NOMO-1 treated with DMSO at 0.1 percent for 48 hours (cell line): ENCODE measurements around the gene THAP7.
A peak's percentile ranks its signal among the peaks of the same experiment; 100 is the strongest.

ENCODE experiments used
- DNase-seq: peaks from one replicate; lab custom pipeline; 2025; ENCODE audit not compliant: unreplicated experiment; lab: John Stamatoyannopoulos, UW

THAP7 gene

DNA sequence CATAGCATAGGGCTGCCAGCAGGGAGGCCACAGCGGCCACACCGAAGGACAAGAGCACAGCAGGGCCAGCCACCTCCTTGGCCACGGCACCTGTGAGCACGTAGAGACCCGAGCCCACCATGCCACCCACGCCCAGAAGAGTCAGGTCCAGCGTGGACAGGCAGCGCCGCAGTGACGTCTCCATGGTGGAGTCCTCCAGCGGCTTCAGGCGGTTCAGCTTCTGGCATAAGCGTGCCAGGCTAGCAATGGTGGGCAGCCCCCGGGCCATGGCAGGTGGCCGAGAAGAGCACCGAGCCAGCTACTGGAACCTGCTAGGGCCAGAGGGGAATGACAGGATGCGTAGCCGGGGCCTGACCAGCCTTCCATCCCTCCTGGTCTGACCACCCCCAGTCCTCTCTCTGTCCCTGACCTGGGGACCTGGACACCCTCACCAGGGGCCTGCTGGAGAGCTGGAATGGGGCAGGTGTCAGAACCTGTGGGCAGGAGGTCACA, 29.7 kb upstream of the THAP7 start:
- DNase-seq = no peak

GRCh38 chr22:21030621-21031544, 29.0 kb upstream of the THAP7 start:
- DNase-seq = no peak

DNA sequence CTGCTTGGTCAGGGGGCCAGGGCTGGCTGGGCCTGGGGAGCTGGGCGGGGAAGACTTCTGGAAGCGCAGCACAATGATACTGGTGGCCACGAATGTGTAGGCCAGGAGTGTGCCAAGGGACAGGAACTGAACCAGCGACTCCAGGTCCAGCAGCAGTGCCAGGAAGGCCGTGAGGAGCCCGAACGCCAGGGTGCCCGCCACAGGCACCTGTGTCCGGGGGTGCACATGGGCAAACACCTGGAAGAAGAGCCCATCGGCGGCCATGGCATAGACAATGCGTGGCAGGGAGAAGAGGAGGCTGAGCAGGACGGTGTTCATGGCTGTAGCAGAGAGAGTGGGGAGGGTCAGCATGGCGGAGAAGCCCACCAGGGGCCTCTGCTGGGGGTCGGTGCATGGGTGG, 28.1 kb upstream of the THAP7 start:
- no peak for DNase-seq

DNA sequence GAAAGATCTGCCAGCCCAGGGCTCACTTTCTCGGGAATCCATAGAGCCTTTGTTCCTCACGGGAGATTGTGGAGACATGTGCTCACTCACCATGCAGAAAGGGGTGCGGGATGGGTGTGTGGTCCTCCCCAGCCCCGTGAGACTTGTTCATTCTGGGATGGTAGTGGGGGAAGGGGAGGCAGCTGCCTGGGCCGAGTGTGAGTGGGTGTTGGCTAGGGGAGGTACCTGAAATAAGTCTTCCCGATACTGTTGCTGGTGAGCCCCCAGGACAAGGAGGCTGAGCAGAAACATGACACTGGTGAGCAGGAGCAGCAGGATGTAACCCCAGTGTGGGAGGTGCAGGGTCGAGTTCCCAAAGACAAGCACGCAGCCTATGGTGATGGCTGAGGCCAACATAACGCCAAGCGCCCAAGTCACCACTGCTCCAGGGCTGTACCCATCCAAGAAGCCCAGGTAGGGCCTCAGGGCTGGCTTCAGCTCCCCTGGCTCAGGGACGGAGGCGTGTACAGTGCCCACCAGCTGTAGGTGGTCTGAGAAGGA, 27.6 kb upstream of the THAP7 start:
- no peak for DNase-seq

DNA sequence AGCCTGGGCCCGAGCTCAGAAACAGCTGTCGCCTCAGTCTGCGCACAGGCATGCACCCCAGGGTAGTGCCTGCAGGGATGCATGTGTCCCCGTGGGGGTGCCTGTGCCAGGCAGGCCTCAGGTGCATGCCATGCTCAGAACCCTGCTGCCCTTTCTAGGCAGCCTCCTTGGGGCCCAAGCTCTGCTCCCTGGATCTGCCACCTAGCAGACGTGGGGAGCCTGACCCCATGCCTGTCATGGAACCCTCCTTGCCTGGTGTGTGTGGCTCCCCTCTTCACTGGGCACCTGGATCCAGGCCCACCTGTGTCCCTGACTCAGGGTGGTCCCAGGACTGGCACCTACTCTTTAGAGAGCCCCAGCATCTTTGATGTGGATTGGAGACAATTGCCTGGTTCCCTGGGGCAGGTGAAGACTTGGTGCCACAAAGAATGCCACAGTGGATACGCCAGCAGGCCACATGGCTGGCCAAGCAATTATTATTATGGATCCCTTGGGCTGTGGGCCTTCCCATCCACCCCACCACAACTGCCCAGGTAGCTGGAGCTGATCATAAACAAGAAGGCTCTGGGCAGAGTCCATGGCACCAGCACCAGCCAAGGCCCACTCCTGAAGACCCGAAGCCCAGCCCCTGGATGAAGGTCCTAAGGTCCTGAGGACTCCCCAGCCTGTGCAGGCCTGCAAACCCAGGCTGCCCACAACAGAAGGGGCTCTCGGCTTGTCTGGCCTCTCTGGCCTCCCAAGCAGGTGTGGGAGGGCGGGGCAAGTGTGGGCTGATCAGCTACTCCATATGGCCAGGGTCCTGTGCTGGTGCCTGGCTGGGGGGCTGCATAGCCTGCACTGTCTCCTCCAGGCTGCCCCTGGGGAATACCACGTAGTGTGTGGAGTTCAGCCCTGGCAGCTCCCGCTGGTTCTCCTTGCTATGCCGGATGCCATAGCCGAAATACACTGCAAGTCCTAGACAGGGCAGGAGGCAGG, 26.6 kb upstream of the THAP7 start:
- no peak for DNase-seq

DNA sequence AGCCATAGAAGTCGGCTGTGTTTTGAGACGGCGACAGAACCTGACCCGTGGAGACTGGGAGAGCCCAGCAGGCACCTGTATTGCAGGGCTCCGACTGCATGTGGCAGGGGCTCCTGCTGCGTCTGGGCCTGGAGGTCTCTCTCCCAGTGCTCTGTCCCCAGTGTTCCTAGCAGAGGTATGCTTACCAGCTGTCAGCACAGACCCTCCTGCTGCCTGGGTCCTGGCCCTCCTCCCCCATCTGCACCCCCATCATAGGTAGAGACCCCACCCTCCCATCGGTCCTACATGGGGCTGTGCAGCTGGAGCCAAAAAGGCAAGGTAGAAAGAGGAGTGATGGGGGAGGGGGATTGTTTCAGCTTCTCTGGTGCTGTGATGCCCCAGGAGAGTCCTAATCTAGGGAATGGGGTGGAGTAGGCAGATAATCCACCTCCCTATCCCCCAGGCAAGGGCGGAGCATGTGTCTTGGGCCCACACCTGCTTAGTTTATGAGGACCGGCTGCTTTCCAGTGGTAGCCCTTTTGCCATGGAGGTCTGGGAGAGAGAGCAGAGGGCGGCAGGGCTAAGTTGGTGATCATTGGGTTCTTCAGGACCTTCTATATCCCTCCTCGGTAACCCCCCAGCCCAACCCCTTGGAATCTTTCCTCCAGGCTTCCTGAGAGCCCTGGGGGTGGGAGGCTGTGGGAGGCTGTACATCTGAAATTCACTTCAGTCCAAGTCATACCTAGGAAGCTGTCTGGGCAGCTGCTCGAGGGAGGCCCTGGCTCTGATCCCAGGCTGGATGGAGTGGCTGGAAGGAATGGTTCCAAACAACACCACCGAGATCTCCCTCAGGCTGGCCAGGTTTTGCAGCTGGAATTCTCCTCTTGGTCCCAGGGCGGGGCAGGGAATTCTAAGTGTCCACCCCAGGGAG, 25.1 kb upstream of the THAP7 start:
- DNase-seq = no peak

DNA sequence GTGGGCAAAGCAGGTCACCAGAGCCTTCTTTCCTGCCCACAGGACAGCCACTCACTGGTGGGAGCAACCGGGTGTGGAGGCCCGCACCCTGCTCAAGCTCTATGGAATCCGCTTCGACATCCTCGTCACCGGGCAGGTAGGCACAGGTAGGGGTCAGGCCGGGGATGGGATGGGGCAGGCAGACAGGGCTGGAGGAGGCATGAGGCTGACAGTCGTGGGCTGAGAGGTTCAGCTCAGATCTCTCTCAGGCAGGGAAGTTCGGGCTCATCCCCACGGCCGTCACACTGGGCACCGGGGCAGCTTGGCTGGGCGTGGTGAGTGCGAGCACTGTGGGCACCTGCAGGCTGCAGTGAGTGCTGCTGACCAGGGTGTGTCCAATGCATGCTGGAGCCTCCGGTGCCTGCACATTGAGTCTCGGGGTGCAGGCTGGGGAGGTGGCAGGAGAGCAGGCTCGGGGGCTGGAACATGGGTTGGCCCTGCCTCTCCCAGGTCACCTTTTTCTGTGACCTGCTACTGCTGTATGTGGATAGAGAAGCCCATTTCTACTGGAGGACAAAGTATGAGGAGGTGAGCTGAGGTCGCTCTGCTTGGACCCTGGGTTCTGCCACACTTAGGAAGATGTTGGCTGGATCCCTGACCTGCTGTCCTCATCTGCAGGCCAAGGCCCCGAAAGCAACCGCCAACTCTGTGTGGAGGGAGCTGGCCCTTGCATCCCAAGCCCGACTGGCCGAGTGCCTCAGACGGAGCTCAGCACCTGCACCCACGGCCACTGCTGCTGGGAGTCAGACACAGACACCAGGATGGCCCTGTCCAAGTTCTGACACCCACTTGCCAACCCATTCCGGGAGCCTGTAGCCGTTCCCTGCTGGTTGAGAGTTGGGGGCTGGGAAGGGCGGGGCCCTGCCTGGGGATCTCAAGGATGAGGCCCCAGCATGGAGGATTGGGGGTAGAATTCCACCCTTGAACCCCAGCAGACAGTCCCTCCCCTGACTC, 24.1 kb upstream of the THAP7 start:
- no peak for DNase-seq

- DNase-seq = no peak
These were observed 23.3 kb upstream of the THAP7 start for GRCh38 chr22:21025266-21025665.

DNA sequence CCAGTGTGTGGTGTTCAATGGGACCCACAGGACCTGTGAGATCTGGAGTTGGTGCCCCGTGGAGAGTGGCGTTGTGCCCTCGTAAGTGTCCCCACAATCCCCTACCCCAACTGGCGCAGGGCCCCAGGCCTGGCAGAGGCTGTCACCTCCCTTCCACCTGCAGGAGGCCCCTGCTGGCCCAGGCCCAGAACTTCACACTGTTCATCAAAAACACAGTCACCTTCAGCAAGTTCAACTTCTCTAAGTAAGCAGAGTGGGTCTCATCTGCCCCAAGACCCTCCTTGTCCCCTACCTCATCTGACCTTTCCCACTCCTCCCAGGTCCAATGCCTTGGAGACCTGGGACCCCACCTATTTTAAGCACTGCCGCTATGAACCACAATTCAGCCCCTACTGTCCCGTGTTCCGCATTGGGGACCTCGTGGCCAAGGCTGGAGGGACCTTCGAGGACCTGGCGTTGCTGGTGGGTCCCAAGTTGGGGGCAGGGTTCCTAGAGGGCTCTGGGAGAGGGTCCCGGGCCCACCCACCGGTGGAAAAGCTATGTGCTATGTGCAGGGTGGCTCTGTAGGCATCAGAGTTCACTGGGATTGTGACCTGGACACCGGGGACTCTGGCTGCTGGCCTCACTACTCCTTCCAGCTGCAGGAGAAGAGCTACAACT, 21.2 kb upstream of the THAP7 start:
- DNase-seq = no peak

DNA sequence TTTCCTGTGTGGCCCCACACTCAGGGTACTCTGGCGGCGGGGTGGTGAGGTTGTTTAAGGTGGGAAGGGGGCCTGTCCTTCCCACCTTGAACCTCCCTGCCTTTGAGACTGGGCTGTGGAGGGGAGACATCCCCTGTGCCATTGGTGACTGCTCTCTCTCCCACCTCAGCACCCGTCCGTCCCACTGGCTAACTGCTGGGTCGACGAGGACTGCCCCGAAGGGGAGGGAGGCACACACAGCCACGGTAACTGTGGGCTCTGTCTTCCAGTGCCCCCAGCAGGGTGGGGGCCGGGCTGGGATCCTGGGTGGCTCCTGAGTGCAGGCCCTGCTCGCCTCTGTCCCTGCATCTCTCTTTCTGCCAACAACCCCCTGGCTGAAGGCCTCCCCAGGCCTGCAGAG, 20.6 kb upstream of the THAP7 start:
- DNase-seq = no peak

- DNase-seq = peak; percentile 14
These were observed 19.0 kb upstream of the THAP7 start for GRCh38 chr22:21020802-21021429.

GRCh38 chr22:21018314-21018713, 16.4 kb upstream of the THAP7 start:
- DNase-seq = no peak

DNA sequence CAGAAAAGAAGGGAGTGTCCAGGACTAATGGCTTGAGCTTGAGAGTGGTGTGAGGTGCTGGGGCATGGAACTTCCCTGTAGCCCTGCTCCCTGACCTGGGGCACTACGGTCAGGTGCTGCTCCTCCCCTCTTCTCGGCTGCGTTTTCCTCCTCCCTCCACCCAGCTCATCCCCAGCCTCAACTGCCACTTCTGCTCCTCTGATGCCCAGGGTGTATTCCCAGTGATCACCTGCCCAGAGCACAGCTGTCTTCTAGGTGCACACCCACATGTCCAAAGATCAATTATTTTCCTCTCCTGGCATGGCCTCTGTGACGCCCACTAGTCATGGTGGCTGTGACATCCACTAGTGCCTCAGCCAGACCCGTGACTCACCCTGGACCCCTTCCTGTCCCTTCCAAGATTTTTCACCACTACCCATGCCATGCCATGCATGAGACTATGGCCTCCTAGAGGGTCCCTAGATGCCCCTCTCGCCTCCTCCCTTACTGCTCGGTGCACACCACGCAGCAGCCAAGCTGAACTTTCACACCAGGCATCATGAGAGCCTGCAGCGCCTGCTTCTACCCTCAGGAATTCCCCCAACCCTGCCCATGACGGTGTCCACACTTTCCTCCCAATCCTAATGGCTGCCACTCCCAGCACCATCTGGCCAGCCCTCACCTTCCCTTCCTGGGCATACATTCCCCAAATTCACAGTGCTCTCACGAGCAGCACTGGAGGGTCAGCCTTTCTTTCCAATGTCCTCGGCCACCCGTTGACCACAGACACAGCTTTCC, 14.9 kb upstream of the THAP7 start:
- no peak for DNase-seq

- no peak for DNase-seq
These were observed 13.6 kb upstream of the THAP7 start for GRCh38 chr22:21015466-21016006.

- no peak for DNase-seq
These were observed 13.0 kb upstream of the THAP7 start, which contains the start of gene P2RX6 for GRCh38 chr22:21014726-21015465. TSS of gene P2RX6 (plus strand) at chr22:21015165. CDS start at chr22:21015175, 10 bp downstream.

GRCh38 chr22:21014202-21014725, 12.3 kb upstream of the THAP7 start:
- peak; percentile 93 for DNase-seq
